ENCODE measurements around the gene LPCAT3. TPM values are rescaled to one million over a fixed set of nuclear protein-coding genes. Genes with fewer than 3 reads are reported as not detected.

LPCAT3 gene
- total and polyA plus RNA-seq, 2 experiments from 2014 or later = 11.8 to 19.7 TPM

GRCh38 chr12:6953442-6954315 lies 64.6 kb downstream of the LPCAT3 start:
- Histone ChIP-seq H2AFZ (no peak overlapping the region), H3K36me3 (ENCODE audit: low read depth) (no peaks in the 10 kb centered on the region), H3K9me3 (ENCODE audit: low read depth) (no peaks in the 10 kb centered on the region), H4K20me1 (ENCODE audit: insufficient read depth) (no peaks in the 10 kb centered on the region), H3K4me1 (ENCODE audit: insufficient read depth) (no peaks in the 10 kb centered on the region), H3K27me3 (replicated peaks; ENCODE audit: insufficient read depth) (no peaks in the 10 kb centered on the region), H3K4me3 (no peak overlapping the region), H3K4me2 (ENCODE audit: unreplicated experiment) (no peak overlapping the region), H3K27ac (no peak overlapping the region), H3K79me2 (ENCODE audit: insufficient read depth) (no peaks in the 10 kb centered on the region), H3F3A (ENCODE audit: insufficient read depth) (no peaks in the 10 kb centered on the region), H3K9me2 (ENCODE audit: insufficient read depth) (no peaks in the 10 kb centered on the region), H3K9ac (no peak overlapping the region)
- in situ Hi-C loops (cut with MboI) = no loop called here
- DNase-seq = no peak
- TF ChIP-seq EZH2 (IDR thresholded peaks at IDR 0.05; ENCODE audit: insufficient read depth, poor library complexity, severe bottlenecking) (no peak), EZH2phosphoT487 (IDR thresholded peaks at IDR 0.05; ENCODE audit: insufficient read depth, low read depth) (no peak)
- 70 to 72% methylated on average over 17 to 24 of the region's 24 CpGs for WGBS, 2 experiments (ENCODE audit: low coverage in 1 of 2, low lambda C conversion rate in 2 of 2, missing lambda C conversion rate in 2 of 2)

- Histone ChIP-seq H3K9ac (no peak overlapping the region), H3K4me1 (ENCODE audit: insufficient read depth) (no peaks in the 10 kb centered on the region), H3K9me2 (ENCODE audit: insufficient read depth) (no peaks in the 10 kb centered on the region), H3K36me3 (ENCODE audit: low read depth) (no peaks in the 10 kb centered on the region), H3K27ac (no peak overlapping the region), H3F3A (ENCODE audit: insufficient read depth) (no peaks in the 10 kb centered on the region), H2AFZ (no peak overlapping the region), H3K9me3 (ENCODE audit: low read depth) (no peaks in the 10 kb centered on the region), H3K4me2 (ENCODE audit: unreplicated experiment) (no peak overlapping the region), H3K4me3 (no peak overlapping the region), H3K27me3 (replicated peaks; ENCODE audit: insufficient read depth) (no peaks in the 10 kb centered on the region), H4K20me1 (ENCODE audit: insufficient read depth) (no peaks in the 10 kb centered on the region), H3K79me2 (ENCODE audit: insufficient read depth) (no peaks in the 10 kb centered on the region)
- DNase-seq = no peak
- WGBS, 2 experiments (ENCODE audit: low coverage in 1 of 2, low lambda C conversion rate in 2 of 2, missing lambda C conversion rate in 2 of 2) = 91% methylated on average over 15 of the region's 15 CpGs
- in situ Hi-C loops (cut with MboI) = no loop called here
- TF ChIP-seq EZH2phosphoT487 (IDR thresholded peaks at IDR 0.05; ENCODE audit: insufficient read depth, low read depth) (no peak), EZH2 (IDR thresholded peaks at IDR 0.05; ENCODE audit: insufficient read depth, poor library complexity, severe bottlenecking) (no peak)
Observed at GRCh38 chr12:6952863-6953441, 65.3 kb downstream of the LPCAT3 start.

GRCh38 chr12:6952121-6952862 lies 66.0 kb downstream of the LPCAT3 start:
- H3K9ac ChIP-seq = no peak overlapping the region
- no peak overlapping the region for H3K4me3 ChIP-seq
- H2AFZ ChIP-seq = no peak overlapping the region
- in situ Hi-C loops (cut with MboI) = no loop called here
- H3K27ac ChIP-seq = no peak overlapping the region
- no peaks in the 10 kb centered on the region for H3K79me2 ChIP-seq (ENCODE audit: insufficient read depth)
- whole genome bisulfite sequencing, 2 experiments (ENCODE audit: low coverage in 1 of 2, low lambda C conversion rate in 2 of 2, missing lambda C conversion rate in 2 of 2) = 77% methylated on average over 19 to 22 of the region's 22 CpGs
- H3K9me2 ChIP-seq (ENCODE audit: insufficient read depth) = no peaks in the 10 kb centered on the region
- no peaks in the 10 kb centered on the region for H3F3A ChIP-seq (ENCODE audit: insufficient read depth)
- no peak overlapping the region for H3K4me2 ChIP-seq (ENCODE audit: unreplicated experiment)
- H3K27me3 ChIP-seq (replicated peaks; ENCODE audit: insufficient read depth) = no peaks in the 10 kb centered on the region
- DNase-seq = no peak
- H3K36me3 ChIP-seq (ENCODE audit: low read depth) = no peaks in the 10 kb centered on the region
- TF ChIP-seq EZH2phosphoT487 (IDR thresholded peaks at IDR 0.05; ENCODE audit: insufficient read depth, low read depth) (no peak), EZH2 (IDR thresholded peaks at IDR 0.05; ENCODE audit: insufficient read depth, poor library complexity, severe bottlenecking) (no peak)
- no peaks in the 10 kb centered on the region for H3K9me3 ChIP-seq (ENCODE audit: low read depth)
- no peaks in the 10 kb centered on the region for H4K20me1 ChIP-seq (ENCODE audit: insufficient read depth)
- H3K4me1 ChIP-seq (ENCODE audit: insufficient read depth) = no peaks in the 10 kb centered on the region

- no peak overlapping the region for H3K4me2 ChIP-seq (ENCODE audit: unreplicated experiment)
- H3K79me2 ChIP-seq (ENCODE audit: insufficient read depth) = no peaks in the 10 kb centered on the region
- DNase-seq = no peak
- H3K9me3 ChIP-seq (ENCODE audit: low read depth) = no peaks in the 10 kb centered on the region
- H4K20me1 ChIP-seq (ENCODE audit: insufficient read depth) = no peaks in the 10 kb centered on the region
- WGBS, 2 experiments (ENCODE audit: low coverage in 1 of 2, low lambda C conversion rate in 2 of 2, missing lambda C conversion rate in 2 of 2) = 84 to 89% methylated on average over 13 to 20 of the region's 20 CpGs
- no peak overlapping the region for H3K27ac ChIP-seq
- in situ Hi-C loops (cut with MboI) = no loop called here
- no peaks in the 10 kb centered on the region for H3K9me2 ChIP-seq (ENCODE audit: insufficient read depth)
- H3K4me3 ChIP-seq = no peak overlapping the region
- H3K27me3 ChIP-seq (replicated peaks; ENCODE audit: insufficient read depth) = no peaks in the 10 kb centered on the region
- no peak overlapping the region for H3K9ac ChIP-seq
- TF ChIP-seq EZH2phosphoT487 (IDR thresholded peaks at IDR 0.05; ENCODE audit: insufficient read depth, low read depth) = no peak
- no peak for TF ChIP-seq EZH2 (IDR thresholded peaks at IDR 0.05; ENCODE audit: insufficient read depth, poor library complexity, severe bottlenecking)
- H2AFZ ChIP-seq = no peak overlapping the region
- no peaks in the 10 kb centered on the region for H3K4me1 ChIP-seq (ENCODE audit: insufficient read depth)
- H3K36me3 ChIP-seq (ENCODE audit: low read depth) = no peaks in the 10 kb centered on the region
- no peaks in the 10 kb centered on the region for H3F3A ChIP-seq (ENCODE audit: insufficient read depth)
Observed at GRCh38 chr12:6951551-6952120, 66.6 kb downstream of the LPCAT3 start.
